NCI-H2196 treated with DMSO at 0.1 percent for 48 hours (cell line): ENCODE results near the gene GAPDH.
"Not testable (repeated sequence)": the region's sequence is repeated elsewhere in the genome, so short reads cannot be mapped to it uniquely, and the experiment has no call there.

ENCODE experiments used
- DNase-seq: peaks from one replicate; lab custom pipeline; 2025; ENCODE audit not compliant: unreplicated experiment; lab: John Stamatoyannopoulos, UW

The GAPDH gene

GRCh38 chr12:6541371-6542165 lies 7.3 kb downstream of the GAPDH start:
- no peak for DNase-seq

- DNase-seq = no peak
Observed at GRCh38 chr12:6542209-6543009, 8.1 kb downstream of the GAPDH start.

GRCh38 chr12:6546016-6546415 lies 11.7 kb downstream of the GAPDH start:
- no peak for DNase-seq

GRCh38 chr12:6547566-6547965 lies 13.2 kb downstream of the GAPDH start:
- no peak for DNase-seq

- DNase-seq = no peak
Observed at GRCh38 chr12:6547987-6548386, 13.7 kb downstream of the GAPDH start.

GRCh38 chr12:6548556-6548955 lies 14.2 kb downstream of the GAPDH start:
- no peak for DNase-seq

- DNase-seq = no peak
Observed at GRCh38 chr12:6548966-6549683, 14.8 kb downstream of the GAPDH start.

GRCh38 chr12:6549684-6550151 lies 15.4 kb downstream of the GAPDH start:
- no peak for DNase-seq

- DNase-seq = no peak
Observed at GRCh38 chr12:6550294-6551062, 16.2 kb downstream of the GAPDH start.

GRCh38 chr12:6551063-6551461 lies 16.7 kb downstream of the GAPDH start:
- DNase-seq = no peak

- DNase-seq = no peak
Observed at GRCh38 chr12:6551496-6552139, 17.3 kb downstream of the GAPDH start.

- no peak for DNase-seq
Observed at GRCh38 chr12:6552140-6552551, 17.8 kb downstream of the GAPDH start.

GRCh38 chr12:6553051-6553868 lies 18.9 kb downstream of the GAPDH start:
- no peak for DNase-seq

GRCh38 chr12:6554168-6555017 lies 20.1 kb downstream of the GAPDH start:
- no peak for DNase-seq

- DNase-seq = no peak
Observed at GRCh38 chr12:6555018-6555691, 20.8 kb downstream of the GAPDH start.

- DNase-seq = not testable (repeated sequence)
Observed at GRCh38 chr12:6556496-6556817, 22.1 kb downstream of the GAPDH start.

- no peak for DNase-seq
Observed at GRCh38 chr12:6556857-6557256, 22.5 kb downstream of the GAPDH start.
